Effector CD4-positive, alpha-beta T cell (primary cell): ENCODE measurements around the gene SLC2A1.

Experiments
- DNase-seq: peaks from one replicate; pipeline ENCODE4 v3.0.0-alpha.2; 2020

SLC2A1 gene

DNA sequence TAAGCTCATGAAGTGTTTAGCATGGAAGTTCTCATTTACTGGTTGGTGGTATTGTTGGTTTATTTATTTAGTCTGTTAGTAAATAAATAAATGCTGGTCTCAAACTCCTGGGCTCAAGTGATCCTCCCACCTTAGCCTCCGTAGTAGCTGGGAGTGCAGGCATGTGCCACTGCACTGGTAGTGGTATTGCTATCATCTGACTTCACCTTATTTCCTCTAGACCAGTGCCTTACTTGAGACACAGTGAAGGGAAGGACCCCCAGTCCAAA is 1.4 kb upstream of the SLC2A1 start:
- DNase-seq, result no peak

DNA sequence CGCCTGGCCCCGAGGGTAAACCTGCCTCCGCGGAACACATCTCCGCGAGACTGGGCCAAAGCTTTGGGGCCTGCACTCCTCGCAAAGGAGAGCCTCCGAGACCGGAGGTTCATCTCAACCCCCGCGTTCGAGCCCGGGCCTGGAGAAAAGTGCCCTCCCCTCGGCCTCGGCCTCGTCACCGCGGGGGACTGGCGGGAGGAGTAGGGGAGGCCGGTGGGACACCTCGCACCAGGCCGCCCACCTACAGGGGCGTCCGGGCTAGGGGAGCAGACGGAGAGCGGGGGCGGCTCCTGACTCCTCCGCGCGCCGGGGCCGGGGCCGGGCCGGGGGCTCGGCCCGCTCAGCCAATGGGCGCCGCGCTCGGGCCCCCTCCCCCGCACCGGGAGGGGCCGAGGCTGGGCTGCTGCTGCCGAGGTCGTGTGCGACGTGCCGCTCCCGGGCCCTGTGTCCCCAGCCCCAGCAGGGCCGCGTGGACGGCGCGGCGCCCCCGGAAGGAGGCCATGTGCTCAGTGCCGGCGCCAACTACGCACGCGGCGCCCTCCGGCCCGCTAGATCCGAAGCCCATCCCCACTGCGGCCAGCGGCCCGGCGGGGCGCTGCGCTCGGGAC is 684 bp downstream of the SLC2A1 start:
- DNase-seq, result peak; percentile 46

DNA sequence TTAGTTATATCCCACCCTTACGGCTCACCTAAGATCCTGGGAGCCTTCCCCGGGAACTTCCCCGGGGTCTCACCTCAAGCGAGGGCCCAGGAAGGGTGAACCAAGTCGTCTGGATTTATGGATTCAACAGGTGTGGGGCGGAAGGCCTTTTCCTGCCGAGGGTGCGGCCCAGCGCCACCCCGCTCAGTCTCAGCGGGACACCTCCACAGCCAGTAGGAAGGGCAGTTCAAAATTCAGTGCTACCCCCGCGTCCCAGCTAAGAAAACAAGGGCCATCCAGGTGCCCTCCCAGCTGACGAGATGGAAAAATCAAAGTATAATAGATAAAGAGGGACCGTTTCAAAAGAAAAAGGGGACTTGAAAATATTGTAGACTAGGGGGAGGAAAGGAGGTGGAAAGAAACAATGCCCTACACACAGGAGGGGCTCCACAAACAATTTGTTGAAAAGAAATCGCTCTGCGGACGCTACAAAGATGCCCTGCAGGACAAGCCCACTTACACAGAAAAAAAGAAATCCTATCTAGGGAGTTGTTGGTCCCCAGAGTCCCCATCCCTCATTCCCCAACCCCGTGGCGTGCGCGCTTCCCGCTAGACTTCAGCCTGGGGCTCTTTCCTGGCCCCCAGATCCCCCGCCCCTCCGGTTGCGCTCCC is 1.3 kb downstream of the SLC2A1 start:
- no peak for DNase-seq

DNA sequence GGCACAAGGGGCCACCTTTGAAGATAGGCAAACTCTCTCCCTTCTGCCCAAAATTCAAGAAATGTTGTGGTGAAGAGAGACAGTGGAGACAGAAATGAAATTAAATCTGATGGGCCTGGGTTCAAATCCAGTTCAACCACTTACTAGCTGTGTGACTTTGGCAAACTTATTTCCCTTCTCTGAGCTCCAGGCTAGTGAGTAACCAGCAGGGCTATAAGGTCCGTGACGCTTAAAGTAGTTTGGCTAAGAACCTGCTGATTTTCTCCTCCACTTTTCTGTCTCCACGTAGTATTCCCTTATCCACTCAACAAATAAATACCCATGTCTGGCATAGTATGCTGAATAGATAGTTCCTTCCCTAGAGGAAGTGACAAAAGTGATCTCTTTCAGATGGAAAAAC is 1.9 kb downstream of the SLC2A1 start:
- no peak for DNase-seq

DNA sequence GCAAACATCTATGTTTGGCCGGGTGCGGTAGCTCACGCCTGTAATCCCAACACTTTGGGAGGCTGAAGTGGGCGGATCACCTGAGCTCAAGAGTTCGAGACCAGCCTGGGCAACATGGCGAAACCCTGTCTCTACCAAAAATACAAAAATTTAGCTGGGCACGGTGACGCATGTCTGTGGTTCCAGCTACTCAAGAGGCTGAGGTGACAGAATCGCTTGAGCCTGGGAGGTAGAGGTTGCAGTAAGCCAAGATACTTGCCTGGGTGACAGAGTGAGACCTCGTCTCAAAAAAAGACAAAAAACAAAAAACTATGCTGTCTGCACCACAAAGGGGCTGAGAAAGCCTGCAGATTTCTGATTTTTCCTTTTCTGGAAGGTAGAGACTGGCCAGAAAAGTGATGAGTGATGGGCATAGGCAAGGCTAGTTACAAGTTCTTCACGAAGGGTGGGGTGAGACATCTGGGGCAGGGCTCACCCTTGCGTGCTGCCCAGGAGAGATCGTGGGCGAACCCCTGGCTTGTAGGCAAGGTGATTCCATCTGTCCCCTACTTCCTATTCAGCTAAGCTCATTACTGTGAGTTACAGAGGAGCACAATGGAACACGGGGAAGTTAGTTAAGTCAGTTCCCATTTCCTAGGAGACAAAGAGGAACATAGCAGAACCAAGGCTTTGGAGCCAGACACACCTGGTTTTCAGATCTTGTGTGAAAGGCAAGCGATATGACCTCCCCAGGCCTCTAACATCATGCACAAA is 3.2 kb downstream of the SLC2A1 start:
- DNase-seq, result no peak

DNA sequence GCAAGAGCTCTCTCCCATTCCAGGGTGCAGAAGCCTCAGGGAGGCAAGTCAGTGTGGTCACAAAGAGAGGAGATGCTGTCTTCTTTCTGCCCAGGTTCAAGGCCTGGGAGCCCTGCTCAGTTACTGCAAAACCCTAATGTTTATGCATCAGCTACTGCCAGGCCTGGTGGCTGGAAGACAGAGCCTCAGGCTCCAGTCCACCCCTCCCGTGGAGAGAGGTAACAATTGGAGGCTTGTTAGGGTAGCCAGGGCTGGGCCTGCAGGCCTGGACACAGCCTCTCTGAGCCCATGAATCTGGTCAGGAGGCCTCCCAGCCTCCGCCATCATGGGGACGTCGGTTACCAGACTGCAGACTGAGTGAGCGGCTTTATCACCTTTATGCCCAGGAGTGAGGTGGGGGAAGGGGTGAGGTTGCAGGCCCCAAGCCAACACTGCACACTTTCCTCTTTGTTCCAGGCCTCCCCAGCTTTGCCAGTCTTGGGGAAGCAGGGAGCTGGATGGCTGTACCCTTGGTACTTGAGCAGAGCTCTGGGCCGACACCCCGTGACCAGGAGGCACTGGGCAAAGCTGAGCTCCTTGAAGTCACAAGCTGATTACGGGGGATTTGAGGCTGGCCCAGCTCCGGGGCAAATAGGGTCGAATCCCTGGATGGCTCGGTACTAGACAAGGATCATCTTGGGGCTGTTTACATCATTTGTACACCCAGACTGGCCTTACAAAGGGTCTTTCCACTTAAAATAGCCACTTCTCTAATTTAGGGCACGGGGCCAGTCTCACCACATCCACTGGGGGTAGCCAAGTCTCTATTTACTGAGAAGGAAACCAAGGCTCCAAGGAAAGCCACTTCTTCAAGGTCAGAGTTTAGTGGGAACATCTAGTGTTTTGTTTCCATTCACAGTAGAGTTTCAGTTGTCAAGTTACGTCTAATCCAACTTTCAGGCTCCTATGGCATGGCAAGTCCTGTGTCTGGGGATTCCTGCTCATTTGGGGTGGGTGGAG is 5.2 kb downstream of the SLC2A1 start:
- no peak for DNase-seq

DNA sequence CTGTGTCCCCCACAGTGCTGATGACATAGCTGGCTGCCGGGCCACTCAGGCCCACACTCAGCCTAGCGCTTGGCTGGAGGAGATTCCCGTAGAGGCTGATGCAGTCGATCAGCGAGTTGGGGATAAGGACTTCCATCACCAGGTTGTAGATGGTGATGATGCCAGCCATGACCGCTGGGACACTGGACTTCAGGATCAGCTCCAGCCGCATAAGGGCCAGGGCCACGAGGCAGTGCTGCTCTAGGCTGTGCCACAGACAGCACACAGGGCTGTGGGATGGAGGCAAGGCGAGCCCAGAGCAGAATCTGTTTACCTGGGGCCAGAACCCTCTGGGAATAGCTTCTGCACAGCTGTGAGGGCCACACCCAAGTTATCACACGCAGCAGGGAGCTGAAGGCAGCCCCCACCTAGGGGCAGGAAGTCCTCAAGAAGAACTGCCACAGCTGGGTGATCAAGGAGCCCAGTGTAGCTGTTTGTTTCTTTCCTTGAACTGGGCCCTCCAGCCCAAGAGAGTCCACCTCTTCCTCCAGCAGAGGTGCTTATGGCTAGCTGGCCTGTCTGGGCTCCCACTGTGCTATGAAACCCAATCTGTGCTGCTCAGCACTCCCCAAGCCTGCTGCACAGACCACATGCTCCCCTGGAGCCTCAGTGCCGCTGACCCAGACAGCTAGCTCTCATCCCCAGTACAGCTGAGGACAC is 6.2 kb downstream of the SLC2A1 start:
- DNase-seq, result no peak

DNA sequence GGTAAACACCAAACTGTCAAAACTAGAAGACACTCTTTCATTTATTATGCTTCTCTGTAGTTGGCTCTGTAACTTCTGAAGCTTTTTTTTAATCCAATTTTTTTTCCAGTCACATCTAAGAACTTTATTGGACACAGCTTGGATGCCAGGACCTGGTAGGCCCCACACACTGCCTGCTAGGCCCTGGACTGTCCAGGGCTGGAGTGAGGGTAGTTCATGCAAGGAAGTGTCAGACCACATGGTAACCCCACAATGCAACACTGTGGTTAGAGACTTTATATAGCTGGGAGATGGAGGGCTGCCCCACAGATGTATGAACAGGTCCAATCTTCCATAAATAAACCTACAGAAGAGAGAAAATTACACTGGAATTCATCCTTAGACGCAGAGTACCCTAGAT is 7.1 kb downstream of the SLC2A1 start:
- DNase-seq, result no peak

DNA sequence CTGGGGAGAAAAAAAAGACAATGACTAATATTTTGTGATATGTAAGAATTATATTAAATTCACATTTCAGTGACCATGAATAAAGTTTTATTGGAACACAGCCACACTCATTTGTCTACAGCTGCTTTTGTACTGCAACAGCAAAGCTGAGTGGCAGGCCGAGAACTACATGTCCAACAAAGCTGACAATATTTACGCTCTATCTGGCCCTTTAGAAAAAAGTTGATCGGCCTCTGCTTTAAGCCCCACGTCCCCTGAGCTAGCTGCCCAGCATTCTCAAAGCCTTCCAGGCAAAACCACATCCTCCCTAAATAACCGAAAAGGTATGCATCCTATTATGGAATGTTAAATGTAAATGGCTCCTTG is 8.6 kb downstream of the SLC2A1 start:
- no peak for DNase-seq

DNA sequence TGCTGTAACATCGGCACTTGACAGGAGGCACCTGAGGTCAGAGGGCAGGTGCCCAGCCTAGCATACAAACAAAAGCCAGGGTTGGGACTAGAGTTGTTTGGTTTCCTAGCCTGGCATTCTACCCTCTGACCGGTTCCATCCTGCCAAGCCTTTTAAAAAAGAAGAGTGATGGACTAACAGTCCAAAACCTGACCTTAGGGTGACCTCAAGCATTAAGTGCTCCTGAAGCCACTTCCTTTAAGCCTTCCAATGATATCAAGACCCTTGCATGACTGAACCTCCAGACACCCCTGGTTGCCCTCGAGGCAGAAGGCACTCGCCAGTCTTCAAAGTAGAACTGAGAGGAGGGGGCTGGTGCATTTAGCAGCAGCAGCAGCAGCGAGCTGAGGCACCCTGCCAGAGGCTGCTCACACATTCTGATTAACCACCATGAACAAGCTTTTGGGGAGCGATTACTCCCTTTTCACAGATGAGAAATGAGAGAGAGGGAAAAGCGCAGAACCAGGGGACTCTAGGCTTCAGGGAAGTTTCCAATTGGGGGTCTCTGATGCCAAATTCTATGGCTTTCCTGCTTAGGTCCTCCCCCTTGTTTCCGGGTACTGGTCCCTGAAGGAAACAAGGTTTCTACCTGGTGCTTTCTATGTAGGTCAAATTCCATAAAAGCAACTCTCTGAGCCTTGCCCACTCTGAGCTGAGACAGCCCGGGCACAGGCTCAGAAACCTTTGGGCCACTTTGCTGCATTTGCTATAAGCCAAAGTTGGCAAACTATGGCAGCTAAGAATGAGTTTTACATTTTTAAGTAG is 9.2 kb downstream of the SLC2A1 start:
- no peak for DNase-seq

DNA sequence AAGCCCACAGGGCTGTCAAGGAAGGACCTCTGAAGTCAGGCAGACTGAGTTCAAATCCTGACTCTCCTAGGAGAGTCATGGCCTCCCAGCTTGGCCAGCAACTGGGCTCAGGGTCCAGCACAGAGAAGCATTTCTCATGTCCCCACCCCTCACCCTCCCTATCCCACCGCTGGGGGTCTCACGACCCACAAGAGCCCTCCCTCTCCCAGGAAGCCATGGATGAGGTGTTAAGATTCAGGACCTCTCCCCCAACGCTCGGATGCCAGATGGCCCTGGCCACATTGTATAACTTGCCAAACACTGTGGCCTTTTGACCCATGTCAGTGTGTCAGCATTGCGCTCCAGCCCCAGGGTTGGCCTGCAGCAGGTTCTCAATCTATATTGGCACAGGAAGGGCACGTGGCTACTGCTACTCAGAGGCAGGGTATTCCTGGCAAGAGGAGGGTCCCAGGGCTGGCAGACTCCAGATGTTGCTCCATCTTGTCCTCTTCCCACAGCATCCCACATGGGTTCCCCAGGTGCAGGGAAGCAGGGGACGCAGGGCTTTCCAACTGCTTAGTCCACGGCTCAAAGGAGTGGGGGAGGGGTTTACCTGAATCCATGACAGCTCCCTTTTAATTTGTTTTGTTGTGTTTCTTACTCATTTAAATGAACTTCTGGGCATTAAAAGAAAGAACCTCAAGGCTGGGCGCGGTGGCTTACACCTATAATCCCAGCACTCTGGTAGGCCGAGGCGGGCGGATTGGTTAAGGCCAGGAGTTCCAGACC is 10.5 kb downstream of the SLC2A1 start:
- DNase-seq, result no peak

DNA sequence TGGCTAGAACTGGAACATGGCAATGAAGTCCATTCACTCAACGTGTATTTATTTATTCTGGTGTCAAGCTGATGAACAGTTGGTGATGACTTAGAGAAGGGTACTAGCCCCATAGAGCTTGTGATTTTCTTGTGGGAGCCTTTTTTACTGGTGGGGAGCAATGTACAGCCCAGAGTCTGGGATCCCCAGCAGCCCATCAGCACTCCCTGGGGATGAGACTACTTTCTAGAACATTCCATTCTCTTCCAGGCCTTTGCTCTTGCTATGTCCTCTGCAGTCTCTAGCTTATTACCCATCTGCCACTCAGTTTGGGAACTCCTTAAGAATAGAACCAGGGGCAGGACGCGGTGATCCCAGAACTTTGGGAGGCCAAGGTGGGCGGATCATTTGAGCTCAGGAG is 11.6 kb downstream of the SLC2A1 start:
- DNase-seq, result no peak

DNA sequence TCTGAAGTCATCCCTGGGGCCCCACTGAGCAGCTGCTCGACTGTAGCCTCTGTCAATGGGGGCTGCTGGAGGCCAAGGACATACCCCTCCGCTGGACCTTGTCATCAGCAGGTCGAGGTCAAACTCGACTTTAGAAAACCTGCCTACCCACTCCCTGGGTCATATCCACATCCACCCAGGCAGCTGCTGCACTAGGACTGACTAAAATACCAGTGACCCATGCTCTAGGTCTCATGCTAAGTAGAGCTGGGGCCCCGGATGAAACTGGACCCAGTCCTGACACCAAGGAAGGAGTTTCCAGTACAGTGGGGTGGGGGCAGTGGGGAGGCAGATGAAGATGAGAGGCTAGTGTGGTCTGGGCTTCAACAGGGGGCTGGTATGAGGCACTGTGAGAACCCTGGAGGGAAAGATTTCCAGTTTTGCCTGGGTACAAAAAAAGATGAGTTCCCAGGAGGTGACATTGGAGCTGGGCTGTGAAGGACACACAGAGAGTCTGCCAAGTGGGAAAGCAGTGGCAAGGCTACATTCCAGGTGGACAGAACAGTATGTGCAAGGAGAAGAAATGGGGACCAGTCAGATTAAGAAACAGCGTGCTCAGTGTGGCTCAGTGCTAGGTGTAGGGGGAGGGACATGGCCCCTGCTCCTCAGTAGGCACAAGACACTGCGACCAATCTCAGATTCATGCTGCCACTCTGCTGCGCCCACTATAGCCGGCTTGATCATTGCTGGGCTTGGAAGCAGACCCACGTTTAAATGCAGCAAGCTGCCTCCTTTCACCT is 12.4 kb downstream of the SLC2A1 start:
- no peak for DNase-seq

DNA sequence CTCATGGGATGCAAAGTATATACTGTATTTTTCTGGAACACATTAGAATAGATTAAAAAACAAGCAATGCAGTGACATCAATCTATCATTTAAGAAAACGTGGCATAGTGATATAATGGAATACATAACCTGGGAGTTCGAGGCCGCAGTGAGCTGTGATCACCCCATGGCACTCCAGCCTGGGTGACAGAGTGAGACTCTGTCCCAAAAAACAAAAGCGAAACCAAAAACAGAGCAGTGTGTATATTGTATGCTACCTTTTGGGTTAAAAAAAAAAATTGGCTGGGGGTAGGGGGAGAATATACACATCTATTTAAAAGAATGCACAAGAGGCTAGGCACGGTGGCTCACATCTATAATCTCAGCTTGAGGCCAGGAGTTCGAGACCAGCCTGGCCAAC is 13.5 kb downstream of the SLC2A1 start:
- DNase-seq, result no peak

DNA sequence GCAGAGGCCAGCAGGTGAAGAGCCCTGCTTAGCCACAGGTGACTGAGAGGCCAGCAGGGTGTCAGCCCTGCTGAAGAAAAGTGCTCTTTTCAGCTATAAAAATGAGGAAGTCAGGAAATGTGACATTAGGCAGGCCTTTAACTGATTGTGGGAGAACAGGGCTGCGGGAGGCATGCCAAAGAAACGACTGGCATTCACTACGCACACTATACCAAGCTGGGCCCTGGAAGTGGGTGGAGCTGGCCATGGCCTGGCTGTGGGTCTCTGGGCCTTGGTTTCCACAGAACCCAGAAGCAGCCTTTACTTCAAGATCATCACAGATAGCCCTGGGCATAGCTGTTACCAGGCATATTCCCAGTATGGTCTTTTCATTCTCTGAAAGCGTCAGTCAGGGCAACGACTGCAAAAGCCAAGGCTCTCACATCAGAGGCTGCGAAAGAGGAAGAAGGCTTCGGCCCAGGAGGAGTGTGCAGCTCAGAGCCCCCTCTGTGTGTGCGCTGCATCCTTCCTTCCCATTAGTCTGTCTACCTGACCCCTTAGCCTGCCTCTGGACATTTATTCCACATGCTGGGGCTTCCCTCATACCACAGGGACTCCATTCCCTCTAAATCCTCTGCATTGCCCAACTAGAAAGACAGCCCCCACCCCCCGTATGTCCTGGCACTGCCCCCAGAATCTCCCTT is 14.3 kb downstream of the SLC2A1 start:
- no peak for DNase-seq

DNA sequence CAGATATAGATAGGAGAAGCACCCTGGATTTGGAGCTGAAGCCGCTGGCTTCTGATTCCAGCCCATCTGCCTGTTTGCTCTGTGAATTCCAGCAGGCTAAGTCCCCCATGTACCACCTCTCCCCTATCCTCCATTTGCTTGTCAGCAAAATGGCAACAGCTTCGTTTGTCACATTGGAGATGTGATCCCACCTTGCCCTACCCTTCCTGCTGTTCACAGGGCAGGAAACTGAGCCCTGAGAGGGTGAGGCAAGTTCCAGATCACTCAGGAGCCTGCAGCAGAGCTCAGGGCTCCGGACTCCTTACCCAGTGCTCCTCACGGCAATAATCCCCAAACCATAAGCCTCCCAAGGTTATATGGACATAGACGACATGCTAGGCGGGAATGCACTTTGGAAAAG is 14.9 kb downstream of the SLC2A1 start:
- DNase-seq, result no peak

DNA sequence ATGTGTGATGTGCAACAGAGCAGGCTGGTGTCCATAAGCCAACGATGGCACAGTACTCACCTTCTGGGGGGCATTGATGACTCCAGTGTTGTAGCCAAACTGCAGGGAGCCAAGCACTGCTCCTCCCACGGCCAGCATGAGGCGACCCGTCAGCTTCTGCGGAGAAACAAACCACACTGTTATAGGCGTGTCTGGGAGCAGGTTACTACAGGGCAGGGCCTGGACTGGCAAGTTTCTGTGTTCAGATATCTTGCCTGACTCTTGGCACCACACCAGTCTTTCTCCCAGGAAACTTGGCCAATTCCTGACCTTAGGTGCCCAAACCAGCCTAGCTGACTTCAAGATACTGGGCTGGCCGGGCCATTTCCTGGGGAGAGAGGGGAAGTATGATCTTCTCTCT is 15.5 kb downstream of the SLC2A1 start:
- DNase-seq, result no peak

DNA sequence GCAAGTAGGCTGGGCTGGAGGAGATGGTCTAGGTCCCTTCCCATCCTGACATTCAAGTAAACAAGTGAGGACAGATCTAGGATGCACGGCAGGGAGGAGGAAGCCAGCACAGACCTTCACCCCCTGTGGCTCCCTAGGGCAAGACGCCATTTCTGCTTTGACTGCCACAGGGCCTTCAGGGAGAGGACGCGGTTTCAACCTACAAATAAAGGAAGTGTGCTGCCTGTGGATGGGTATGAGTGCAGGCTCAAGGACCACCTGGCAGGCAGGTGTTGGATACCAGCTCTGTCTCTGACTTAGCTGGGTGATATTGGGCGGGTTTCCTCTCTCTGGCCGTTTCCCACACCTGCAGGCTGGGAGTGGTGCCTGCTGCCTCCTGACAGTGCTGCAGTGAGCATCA is 16.2 kb downstream of the SLC2A1 start:
- no peak for DNase-seq

DNA sequence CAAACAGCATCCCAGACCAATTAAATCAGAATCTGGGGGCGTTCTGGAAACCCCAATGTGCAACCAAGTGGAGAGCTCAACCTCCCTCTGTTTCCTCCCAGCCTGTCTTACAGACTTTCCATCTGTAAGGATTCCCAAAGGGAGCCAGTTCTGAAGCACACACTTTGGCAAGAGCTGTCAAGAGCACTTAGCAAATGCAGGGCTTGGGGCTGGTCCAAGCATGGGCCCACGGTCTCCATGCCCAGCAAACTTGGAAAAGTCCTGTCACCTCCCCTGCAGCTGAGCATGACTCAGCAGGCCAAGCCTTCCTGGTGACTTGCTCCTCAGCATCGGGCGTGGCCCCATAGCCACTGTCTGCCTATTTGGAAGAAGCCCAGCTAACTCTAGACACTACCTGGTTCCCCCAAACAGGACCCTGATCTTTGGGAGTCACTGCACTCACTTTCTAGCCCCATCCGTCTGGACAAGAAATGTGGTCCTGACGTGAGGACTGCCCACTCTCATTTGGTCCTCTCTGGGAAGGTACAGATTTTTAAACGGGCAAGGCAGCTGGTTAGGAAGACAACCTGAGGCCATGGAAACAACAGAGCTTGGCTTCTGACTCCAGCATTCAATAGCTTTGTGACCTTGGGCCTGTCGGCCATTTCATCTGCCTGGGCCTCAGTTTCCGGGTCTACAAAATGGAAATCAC is 16.9 kb downstream of the SLC2A1 start:
- DNase-seq, result no peak
